Activated CD8-positive, alpha-beta memory T cell treated with anti-CD3 and anti-CD28 coated beads for 24 hours (primary cell): ENCODE results near the gene LACTB.

Source experiments
- DNase-seq: peaks from one replicate; pipeline ENCODE4 v3.0.0-alpha.2; 2020

Gene LACTB, protein sequence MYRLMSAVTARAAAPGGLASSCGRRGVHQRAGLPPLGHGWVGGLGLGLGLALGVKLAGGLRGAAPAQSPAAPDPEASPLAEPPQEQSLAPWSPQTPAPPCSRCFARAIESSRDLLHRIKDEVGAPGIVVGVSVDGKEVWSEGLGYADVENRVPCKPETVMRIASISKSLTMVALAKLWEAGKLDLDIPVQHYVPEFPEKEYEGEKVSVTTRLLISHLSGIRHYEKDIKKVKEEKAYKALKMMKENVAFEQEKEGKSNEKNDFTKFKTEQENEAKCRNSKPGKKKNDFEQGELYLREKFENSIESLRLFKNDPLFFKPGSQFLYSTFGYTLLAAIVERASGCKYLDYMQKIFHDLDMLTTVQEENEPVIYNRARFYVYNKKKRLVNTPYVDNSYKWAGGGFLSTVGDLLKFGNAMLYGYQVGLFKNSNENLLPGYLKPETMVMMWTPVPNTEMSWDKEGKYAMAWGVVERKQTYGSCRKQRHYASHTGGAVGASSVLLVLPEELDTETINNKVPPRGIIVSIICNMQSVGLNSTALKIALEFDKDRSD

DNA sequence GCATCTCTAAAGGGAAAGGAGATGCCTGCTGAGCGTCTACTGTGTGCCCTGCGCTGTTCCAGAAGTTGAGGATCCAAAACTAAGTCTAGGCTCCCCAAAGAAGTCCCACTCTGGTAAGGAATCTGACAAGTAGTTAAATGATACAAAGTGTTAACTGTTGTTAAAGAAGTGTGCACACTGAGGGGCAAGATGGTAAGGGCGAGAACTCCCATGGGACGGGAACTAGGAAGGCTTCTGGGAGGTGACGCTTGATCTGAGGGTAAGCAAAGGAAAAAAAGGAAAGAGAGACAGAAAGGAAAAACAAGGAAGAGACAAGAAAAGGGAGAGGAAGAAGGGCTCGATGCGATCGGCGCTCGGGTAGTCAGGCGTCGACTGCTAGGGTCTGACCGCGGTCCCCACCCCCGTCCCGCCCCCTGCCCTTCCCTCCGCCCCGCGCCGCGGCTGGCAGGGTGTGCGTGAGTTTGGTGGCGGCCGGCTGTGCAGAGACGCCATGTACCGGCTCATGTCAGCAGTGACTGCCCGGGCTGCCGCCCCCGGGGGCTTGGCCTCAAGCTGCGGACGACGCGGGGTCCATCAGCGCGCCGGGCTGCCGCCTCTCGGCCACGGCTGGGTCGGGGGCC is at the start of gene LACTB:
Gene LACTB, plus strand, starts transcription at position 480 of the 620 bp plus-strand sequence. Its CDS starts 11 bp downstream, at position 491.
- peak; percentile 91 for DNase-seq

- DNase-seq = no peak
These were observed 49.5 kb upstream of the LACTB start for GRCh38 chr15:63072023-63072650.

DNA sequence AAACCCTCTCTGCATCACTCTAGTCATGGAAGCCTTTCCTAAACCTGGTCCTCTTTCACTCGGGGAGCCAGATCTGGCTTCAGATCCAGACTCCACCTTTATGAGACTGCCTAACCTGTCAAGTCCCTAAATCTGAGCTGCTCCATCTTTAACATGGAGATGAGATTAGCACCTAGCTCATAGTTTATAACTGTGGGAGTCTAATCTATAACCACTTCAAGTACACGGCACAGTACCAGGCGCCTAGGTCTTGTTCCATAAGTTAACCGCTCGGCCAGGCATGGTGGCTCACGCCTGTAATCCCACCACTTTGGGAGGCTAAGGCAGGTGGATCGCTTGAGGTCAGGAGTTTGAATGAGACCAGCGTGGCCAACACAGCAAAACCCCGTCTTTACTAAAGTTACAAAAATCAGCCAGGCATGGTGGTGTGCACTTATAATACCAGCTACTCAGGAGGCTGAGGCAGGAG is 48.8 kb upstream of the LACTB start:
- no peak for DNase-seq

DNA sequence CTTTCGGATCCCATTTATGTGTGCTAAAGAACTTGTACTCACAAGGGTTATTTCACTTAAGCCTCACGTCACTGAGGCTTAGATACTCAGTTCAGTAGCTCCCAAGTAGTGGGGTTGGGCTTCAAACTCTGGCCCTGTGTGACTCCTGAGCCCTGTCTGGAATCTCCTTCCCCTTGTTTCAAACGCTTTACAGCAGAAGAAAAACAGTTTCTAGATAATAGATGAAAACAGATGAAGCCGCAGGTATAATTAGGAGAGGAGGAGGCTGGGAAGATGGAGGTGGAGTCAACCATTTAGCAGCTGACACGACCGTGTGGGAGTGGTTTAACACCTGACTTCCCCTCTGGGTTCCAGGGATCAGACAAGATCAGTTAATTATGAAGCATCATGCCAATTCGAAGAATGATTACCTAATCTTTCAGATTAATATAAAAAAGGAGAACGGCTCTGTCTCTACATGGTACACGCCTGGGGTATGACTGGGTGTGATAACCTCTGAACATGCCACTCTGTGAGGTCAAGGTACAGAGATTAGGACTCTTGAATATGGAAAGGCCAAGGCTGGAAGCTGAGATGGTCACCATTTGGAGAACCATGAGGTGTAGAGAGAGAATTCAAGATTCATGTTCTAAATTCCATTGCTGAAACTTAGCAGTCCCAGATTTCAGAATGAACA is 48.0 kb upstream of the LACTB start:
- no peak for DNase-seq

GRCh38 chr15:63075015-63075983 is 46.4 kb upstream of the LACTB start:
- no peak for DNase-seq

DNA sequence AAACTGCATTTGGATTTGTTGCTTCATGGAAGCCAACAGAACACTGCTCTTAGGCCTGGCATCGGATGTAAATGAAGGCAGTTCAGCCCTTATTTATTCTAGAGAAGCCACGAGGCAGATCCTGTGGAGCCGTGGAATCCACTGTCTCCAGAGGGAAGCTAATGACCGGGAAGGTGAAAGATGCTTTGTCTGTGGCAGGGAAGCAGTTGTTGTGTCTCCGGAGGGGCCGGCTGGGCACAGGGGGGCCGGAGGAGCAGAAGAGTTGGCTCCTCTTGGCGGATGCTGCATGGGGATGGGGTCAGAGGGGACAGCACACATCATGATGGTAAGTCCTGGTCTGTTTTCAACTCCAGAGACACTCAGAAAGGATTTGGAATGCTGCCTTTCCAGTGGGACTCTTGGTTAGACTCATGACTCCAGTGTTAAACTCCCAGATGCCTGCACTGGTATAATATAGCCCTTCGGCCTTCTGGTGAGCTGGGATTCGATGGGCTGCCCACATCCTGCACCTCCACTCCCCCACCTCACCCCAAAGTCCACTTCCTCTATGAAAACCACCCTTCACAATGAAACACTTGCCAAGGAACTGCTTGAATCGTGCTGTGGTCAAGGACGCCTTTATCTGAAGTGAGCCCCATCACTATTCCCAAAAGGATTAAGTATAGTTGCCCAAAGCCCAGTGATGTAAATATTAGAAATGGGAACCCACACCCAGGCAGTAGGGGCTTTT is 45.5 kb upstream of the LACTB start:
- DNase-seq = no peak

GRCh38 chr15:63076714-63077046 is 45.0 kb upstream of the LACTB start:
- DNase-seq = no peak

DNA sequence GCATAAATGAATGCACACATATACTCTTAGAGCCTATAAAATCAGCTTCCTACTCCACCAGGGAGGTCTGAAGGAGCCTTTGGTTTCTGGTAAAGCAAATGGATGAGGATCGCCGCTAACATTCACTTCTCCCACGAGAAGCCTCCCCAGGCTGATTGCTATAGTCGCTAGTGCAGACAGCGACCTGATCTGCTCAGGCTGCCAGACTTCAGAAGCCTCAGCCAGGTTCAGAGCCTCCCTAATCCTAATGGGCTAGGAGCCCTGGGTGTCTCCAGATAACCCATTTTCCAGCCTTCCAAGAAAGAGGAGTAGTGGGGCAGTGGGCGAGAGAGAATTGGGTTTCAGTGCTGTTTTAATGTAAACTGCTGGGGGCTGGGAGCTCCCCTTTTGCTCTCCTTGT is 43.7 kb upstream of the LACTB start:
- DNase-seq = no peak

DNA sequence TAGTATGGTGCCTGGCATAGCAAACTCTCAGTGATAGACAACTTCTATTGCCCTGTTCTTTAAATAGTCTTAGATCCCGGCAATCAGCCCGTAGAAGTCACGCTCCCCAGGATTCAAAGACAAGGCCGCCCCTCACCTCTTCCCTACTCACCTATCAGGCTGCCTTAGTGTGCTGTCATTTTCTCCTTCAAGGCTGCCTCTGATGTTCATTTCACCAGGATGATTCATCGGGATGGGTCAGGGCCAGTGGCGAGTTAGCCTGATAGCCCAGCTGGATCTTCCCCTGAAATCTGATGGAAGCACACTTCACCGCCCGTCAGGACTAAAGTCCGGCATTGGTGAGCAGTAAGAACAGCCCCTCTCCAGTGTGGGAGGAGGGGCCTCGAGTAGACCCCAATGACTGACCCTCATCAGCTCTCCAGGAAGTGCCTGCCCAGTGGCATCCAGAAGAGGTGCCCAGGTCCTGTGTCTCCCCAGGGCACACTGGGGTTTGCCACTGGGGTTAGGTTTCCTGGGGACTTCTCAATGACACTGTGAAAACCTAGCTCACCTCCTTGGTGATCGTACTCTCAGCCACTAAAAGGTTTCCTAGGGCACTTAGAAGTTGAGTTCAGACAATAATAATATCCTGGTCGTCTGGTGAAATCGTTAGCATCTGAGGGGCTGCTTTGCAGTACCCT is 41.6 kb upstream of the LACTB start:
- no peak for DNase-seq

DNA sequence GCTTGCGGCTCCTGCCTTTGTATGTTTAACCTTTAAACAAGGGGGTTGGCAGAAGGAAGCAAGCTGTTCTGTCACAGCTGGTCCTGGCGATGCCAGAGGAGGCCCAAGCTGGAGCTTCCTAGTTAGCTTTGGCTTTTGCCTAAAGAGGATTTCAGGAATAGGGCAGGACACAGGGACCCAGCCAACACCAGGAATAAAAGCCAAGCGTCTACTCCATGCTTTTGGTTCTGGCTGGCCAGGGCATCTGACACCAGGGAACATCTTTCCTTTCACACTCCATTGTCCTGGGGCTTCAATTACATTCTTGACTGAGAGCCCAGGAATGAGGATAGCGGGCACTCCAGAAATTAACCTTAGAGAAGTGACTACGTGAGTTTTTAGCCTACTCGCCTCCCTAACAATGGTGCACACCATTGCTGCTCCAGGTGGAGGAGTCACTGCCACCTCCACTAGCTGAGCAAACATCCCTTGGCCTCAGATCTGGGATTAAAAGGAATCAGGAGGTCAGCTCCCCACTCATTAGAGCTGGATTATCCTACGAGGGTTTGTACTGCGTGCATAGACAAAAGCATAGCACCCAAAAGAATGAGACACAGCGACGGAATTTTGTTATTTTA is 40.9 kb upstream of the LACTB start:
- DNase-seq = no peak

DNA sequence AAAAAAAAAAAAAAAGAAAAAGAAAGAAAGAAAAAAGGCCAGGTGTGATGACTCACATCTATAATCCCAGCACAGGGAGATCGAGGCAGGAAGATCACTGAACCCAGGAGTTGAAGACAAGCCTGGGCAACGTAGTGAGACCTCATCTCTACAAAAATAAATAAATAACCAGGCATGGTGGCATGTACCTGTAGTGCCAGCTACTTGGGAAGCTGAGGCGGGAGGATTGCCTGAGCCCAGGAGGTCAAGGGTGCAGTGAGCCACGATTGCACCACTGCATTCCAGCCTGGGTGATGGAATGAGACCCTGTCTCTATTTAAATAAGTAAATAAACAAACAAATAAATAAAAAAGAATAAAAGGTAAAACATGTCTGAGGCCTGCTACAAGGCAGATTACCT is 39.3 kb upstream of the LACTB start:
- DNase-seq = no peak

DNA sequence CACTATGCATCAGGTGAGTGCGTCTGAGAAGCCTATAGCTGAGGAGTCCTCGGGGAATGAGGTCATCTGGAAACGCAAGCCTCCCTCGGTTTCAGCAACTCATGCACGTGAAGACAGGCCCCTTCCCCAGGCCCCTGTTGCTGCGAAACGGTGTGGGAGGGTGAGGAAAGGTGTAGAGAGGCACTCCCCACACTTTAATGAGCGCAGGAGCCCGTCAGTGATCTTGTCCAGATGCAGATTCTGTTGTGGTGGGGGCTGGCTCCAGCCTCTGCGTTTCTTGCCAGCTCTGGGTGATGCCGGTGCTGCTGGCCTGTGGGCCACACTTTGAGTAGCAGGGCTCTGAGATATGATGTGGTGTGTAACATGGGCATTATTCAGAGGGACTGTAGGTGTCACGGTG is 38.6 kb upstream of the LACTB start:
- DNase-seq = no peak

- no peak for DNase-seq
These were observed 38.1 kb upstream of the LACTB start for GRCh38 chr15:63083541-63083940.

- no peak for DNase-seq
These were observed 36.9 kb upstream of the LACTB start for GRCh38 chr15:63084806-63085205.

- no peak for DNase-seq
These were observed 36.4 kb upstream of the LACTB start for GRCh38 chr15:63085289-63085688.

DNA sequence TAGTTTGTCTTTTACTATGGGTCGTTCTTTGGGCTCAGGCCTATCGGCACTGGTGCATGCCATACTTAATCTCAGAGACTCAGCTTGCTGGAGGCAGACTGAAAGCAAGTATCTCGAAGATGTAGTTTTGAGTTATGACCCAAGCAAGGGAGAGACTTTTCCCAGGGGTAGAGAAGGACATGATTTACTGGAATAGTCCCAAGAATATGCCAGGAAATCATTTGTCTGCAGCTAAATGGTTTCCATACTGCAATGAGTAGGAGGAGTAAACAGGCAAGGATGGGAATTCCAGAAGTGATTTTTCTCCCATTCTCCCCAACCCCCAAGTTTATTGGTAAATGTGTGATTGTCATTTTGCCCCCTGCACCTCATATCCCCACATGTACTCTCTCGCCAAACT is 35.4 kb upstream of the LACTB start:
- DNase-seq = no peak

DNA sequence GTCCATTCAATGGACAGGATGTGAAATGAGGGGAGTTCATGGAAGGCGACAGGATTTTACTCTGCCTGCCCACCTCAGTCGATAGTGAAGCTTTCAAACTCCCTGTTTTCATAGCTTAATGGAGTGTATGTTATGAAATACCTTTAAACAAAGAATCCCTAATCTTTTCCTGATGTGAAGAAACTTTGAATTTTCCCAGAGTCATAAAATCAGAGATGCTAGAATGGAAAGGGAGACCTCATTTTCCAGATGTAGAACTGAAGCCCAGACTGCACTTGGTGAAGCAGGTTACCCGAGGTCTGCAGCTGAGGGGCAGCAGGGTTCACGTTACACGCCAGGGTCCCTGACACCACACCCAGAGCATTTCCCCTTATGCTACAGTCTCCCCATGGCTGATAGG is 34.7 kb upstream of the LACTB start:
- DNase-seq = no peak

DNA sequence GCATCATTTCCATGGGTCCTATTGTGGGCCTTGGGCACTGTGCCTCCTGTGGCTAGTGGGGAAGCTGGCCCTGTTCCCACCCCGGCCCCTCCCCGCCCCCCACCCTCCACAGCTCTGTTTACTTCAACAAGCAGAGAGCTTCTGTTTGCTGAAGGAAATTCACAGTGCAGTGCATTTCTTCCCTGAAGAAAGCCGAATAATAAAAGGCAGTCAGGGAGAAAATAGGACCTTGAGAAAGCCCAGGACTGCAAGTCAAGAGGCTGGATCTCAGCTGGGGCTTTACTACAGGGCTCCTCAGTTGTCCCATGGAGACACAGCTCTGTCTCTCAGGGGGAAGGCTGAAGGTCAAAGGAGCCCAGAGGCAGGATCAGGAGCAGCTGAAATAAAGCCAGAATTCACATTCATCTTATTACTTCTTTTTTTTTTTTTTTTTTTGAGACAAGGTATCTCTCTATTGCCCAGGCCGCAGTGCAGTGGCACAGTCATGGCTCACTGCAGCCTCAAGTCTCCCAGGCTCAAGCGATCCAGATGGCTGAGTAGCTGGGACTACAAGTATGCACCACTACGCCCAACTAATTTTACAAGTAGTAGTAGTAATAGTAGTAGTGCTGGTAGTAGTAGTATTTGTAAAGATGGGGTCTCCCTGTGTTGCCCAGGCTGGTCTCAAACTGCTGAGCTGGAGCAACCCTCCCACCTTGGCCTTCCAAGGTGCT is 33.0 kb upstream of the LACTB start:
- DNase-seq = no peak

- no peak for DNase-seq
These were observed 32.2 kb upstream of the LACTB start for GRCh38 chr15:63089260-63090043.
